Neural cell (in vitro differentiated cells): ENCODE results near the gene GRK1. TPM values are rescaled to one million over a fixed set of nuclear protein-coding genes. Genes with fewer than 3 reads are reported as not detected.

Experiments
- H2AFZ ChIP-seq: fragments of 200-600, 300-800 bp; sonication (generic), shearing (Covaris generic); 2 replicates; pipeline ENCODE4 v1.6.0; 2014; ENCODE audit warnings: low read depth, mild to moderate bottlenecking, antibody characterized with exemption, low read length, moderate library complexity
- H3F3A ChIP-seq: fragments of 200-600 bp; shearing (Covaris generic); 2 replicates; pipeline ENCODE4 v1.6.1; 2016; ENCODE audit warnings: mild to moderate bottlenecking, moderate library complexity, mixed read lengths, antibody characterized with exemption, low read length; ENCODE audit not compliant: insufficient read depth, poor library complexity, severe bottlenecking
- H3K27ac ChIP-seq: fragments of 200-600, 300-800 bp; sonication (generic), shearing (Covaris generic); 2 replicates; pipeline ENCODE4 v1.5.1; 2014; ENCODE audit warnings: mild to moderate bottlenecking, low read length, moderate library complexity
- H3K27me3 ChIP-seq: fragments of 300-800, 200-600 bp; sonication (generic), shearing (Covaris generic); 2 replicates; pipeline ENCODE4 v1.6.0; 2014; ENCODE audit warnings: mild to moderate bottlenecking, low read depth, low read length, moderate library complexity; ENCODE audit not compliant: insufficient read depth
- H3K36me3 ChIP-seq: fragments of 300-800, 200-600 bp; sonication (generic), shearing (Covaris generic); 2 replicates; pipeline ENCODE4 v1.5.1; 2014; ENCODE audit warnings: mild to moderate bottlenecking, antibody characterized with exemption, low read length, moderate library complexity; ENCODE audit not compliant: insufficient read depth
- H3K4me2 ChIP-seq: fragments of 300-800, 200-600 bp; sonication (generic), shearing (Covaris generic); 2 replicates; pipeline ENCODE4 v1.6.0; 2014; ENCODE audit warnings: mild to moderate bottlenecking, low read length
- H3K4me3 ChIP-seq: fragments of 300-800, 200-600 bp; sonication (generic), shearing (Covaris generic); 2 replicates; pipeline ENCODE4 v1.5.1; 2014; ENCODE audit warnings: mild to moderate bottlenecking, low read length, moderate library complexity
- H3K79me2 ChIP-seq: fragments of 200-600 bp; shearing (Covaris generic); replicated peaks from 2 replicates; pipeline ENCODE4 v1.6.0; 2014; ENCODE audit warnings: mild to moderate bottlenecking, low read length, moderate library complexity; ENCODE audit not compliant: insufficient read depth
- H3K9ac ChIP-seq: fragments of 300-800, 200-600 bp; sonication (generic), shearing (Covaris generic); 2 replicates; pipeline ENCODE4 v1.6.1; 2016; ENCODE audit warnings: mild to moderate bottlenecking, low read length, mixed read lengths
- H3K9me2 ChIP-seq: fragments of 200-600 bp; shearing (Covaris generic); 2 replicates; pipeline ENCODE4 v1.6.1; 2016; ENCODE audit warnings: mild to moderate bottlenecking, low read length, mixed read lengths; ENCODE audit not compliant: insufficient read depth
- H3K9me3 ChIP-seq: fragments of 200-600, 300-800 bp; sonication (generic), shearing (Covaris generic); 2 replicates; pipeline ENCODE4 v1.6.1; 2016; ENCODE audit warnings: mild to moderate bottlenecking, mixed run types, low read length, moderate library complexity, mixed read lengths
- H4K20me1 ChIP-seq: fragments of 200-600 bp; shearing (Covaris generic); 2 replicates; pipeline ENCODE4 v1.6.1; 2016; ENCODE audit warnings: mild to moderate bottlenecking, mixed run types; ENCODE audit not compliant: insufficient read depth
- CTCF ChIP-seq: fragments of 450-650 bp; IDR thresholded peaks from 2 replicates; pipeline ENCODE4 v1.5.1; 2014; ENCODE audit warnings: antibody characterized with exemption, mild to moderate bottlenecking, moderate library complexity; ENCODE audit not compliant: poor library complexity, severe bottlenecking
- EP300 ChIP-seq: fragments of 450-650 bp; conservative IDR thresholded peaks from 2 replicates; pipeline ENCODE4 v1.6.1; 2014; ENCODE audit warnings: antibody characterized with exemption, mild to moderate bottlenecking, moderate library complexity; ENCODE audit not compliant: poor library complexity, severe bottlenecking
- EZH2 ChIP-seq: fragments of 200-600, 300-800 bp; shearing (Covaris generic), sonication (generic); IDR thresholded peaks from 2 replicates; pipeline ENCODE4 v1.6.1; 2014; ENCODE audit warnings: antibody characterized with exemption, low read length, borderline replicate concordance, mild to moderate bottlenecking; ENCODE audit not compliant: insufficient read depth, poor library complexity, severe bottlenecking
- MXI1 ChIP-seq: fragments of 450-650 bp; conservative IDR thresholded peaks from 2 replicates; pipeline ENCODE4 v1.6.1; 2014; ENCODE audit warnings: antibody characterized with exemption, mild to moderate bottlenecking; ENCODE audit not compliant: poor library complexity, severe bottlenecking
- POLR2AphosphoS5 ChIP-seq: IDR thresholded peaks from 2 replicates; pipeline ENCODE4 v1.6.1; 2012
- REST ChIP-seq: IDR thresholded peaks from 2 replicates; pipeline ENCODE4 v1.6.1; 2012; ENCODE audit warnings: borderline replicate concordance
- SMC3 ChIP-seq: fragments of 450-650 bp; conservative IDR thresholded peaks from 2 replicates; pipeline ENCODE4 v1.6.1; 2014; ENCODE audit warnings: antibody characterized with exemption, mild to moderate bottlenecking, moderate library complexity; ENCODE audit not compliant: poor library complexity
- TAF1 ChIP-seq: IDR thresholded peaks from 2 replicates; pipeline ENCODE4 v1.6.1; 2012; ENCODE audit warnings: low read depth
- polyA plus RNA-seq: library from polyadenylated mRNA; depleted of rRNA; stranded (reverse); fragments of >200 nt; gene quantifications from 2 replicates; pipeline ENCODE4 v1.2.3, GENCODE V29; 2014

GRK1 gene
- polyA plus RNA-seq, 1 donor from 2014 or later = 0.06 TPM

- Histone ChIP-seq H3K4me3 (no peak overlapping the region), H3F3A (no peaks in the 10 kb centered on the region), H4K20me1 (no peaks in the 10 kb centered on the region), H3K9me2 (no peaks in the 10 kb centered on the region), H3K79me2 (no peaks in the 10 kb centered on the region), H3K9me3 (no peaks in the 10 kb centered on the region), H3K9ac (no peak overlapping the region), H3K27ac (no peak overlapping the region), H2AFZ (no peak overlapping the region), H3K4me2 (no peak overlapping the region), H3K36me3 (peaks cover 18% of the 10 kb centered on the region), H3K27me3 (no peaks in the 10 kb centered on the region)
- TF ChIP-seq EP300 (no peak), CTCF (no peak), REST (no peak)
These were observed 28.2 kb upstream of the GRK1 start for GRCh38 chr13:113638806-113639205.

GRCh38 chr13:113639616-113640262, 27.3 kb upstream of the GRK1 start:
- Histone ChIP-seq H3K27ac (no peak overlapping the region), H4K20me1 (no peaks in the 10 kb centered on the region), H3F3A (no peaks in the 10 kb centered on the region), H3K27me3 (no peaks in the 10 kb centered on the region), H3K9me3 (no peaks in the 10 kb centered on the region), H3K4me3 (no peak overlapping the region), H3K4me2 (no peak overlapping the region), H2AFZ (no peak overlapping the region), H3K79me2 (no peaks in the 10 kb centered on the region), H3K36me3 (peaks cover 18% of the 10 kb centered on the region), H3K9ac (no peak overlapping the region), H3K9me2 (no peaks in the 10 kb centered on the region)
- TF ChIP-seq CTCF = no peak

- no peak overlapping the region for H3K4me2 ChIP-seq
- no peak overlapping the region for H3K27ac ChIP-seq
- no peaks in the 10 kb centered on the region for H3K9me3 ChIP-seq
- no peak overlapping the region for H3K4me3 ChIP-seq
- no peaks in the 10 kb centered on the region for H3K79me2 ChIP-seq
- H3K36me3 ChIP-seq = peaks cover 17% of the 10 kb centered on the region
- H3K9ac ChIP-seq = no peak overlapping the region
- H4K20me1 ChIP-seq = no peaks in the 10 kb centered on the region
- no peak for TF ChIP-seq EP300
- TF ChIP-seq SMC3 = no peak
- TF ChIP-seq EZH2 = no peak
- TF ChIP-seq TAF1 = no peak
- TF ChIP-seq MXI1 = no peak
- no peak for TF ChIP-seq POLR2AphosphoS5
- TF ChIP-seq REST = no peak
- H3K27me3 ChIP-seq = no peaks in the 10 kb centered on the region
- no peaks in the 10 kb centered on the region for H3K9me2 ChIP-seq
- H3F3A ChIP-seq = no peaks in the 10 kb centered on the region
- H2AFZ ChIP-seq = no peak overlapping the region
These were observed 25.6 kb upstream of the GRK1 start for GRCh38 chr13:113641426-113641825.
